IgD-negative memory B cell (primary cell): ENCODE results near the gene DFFB. TPM values are rescaled to one million over a fixed set of nuclear protein-coding genes. Genes with fewer than 3 reads are reported as not detected.

Experiments used
- polyA plus RNA-seq: library from polyadenylated mRNA; unstranded; fragments of 300-500 nt; fragmentation: Illumina TruSeq; gene quantifications from one replicate; pipeline ENCODE4 v1.2.3, GENCODE V29; 2021

Gene DFFB
- polyA plus RNA-seq, 1 donor from 2014 or later = 7.1 TPM

Other genes with a start within 250 kb of the DFFB start
- gene MEGF6, start 246.0 kb upstream of the DFFB start, polyA plus RNA-seq = 2.3 TPM
- gene TPRG1L, start 232.5 kb upstream of the DFFB start, polyA plus RNA-seq = 37.8 TPM
- 29.7 TPM for gene WRAP73, start 207.4 kb upstream of the DFFB start, polyA plus RNA-seq
- 0.88 TPM for gene TP73, start 205.0 kb upstream of the DFFB start, polyA plus RNA-seq
- not detected for gene CCDC27, start 105.0 kb upstream of the DFFB start, polyA plus RNA-seq
- not detected for gene SMIM1, start 84.7 kb upstream of the DFFB start, polyA plus RNA-seq
- gene LRRC47, start 61.0 kb upstream of the DFFB start, polyA plus RNA-seq = 21.4 TPM
- gene CEP104, start 265 bp upstream of the DFFB start, polyA plus RNA-seq = 18.3 TPM
- 29.4 TPM for gene C1orf174, start 42.8 kb downstream of the DFFB start, polyA plus RNA-seq